ENCODE measurements around the gene GPBP1.

DNA sequence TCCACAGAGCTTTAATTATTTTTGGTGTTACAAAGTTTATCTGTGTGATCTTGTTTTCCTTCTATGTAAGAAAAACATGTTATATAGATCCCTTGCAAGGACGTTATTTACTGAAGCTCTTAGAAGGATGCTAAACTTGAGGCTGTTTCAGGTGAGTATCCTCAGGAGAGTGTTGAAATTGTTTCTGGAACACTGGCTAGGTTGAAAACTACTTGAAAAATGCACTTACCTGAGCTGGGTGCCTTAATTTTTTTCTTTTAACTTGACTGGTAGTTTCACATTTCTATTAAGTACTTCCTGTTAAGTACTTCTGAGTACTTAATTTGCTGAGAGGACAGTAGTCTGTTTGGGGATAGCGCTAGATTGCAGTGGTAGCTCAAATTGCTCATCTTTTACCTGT, 18.1 kb downstream of the GPBP1 start:
- no peak for TF ChIP-seq POLR2A (IDR thresholded peaks at IDR 0.05)
- TF ChIP-seq, protein P1, sequence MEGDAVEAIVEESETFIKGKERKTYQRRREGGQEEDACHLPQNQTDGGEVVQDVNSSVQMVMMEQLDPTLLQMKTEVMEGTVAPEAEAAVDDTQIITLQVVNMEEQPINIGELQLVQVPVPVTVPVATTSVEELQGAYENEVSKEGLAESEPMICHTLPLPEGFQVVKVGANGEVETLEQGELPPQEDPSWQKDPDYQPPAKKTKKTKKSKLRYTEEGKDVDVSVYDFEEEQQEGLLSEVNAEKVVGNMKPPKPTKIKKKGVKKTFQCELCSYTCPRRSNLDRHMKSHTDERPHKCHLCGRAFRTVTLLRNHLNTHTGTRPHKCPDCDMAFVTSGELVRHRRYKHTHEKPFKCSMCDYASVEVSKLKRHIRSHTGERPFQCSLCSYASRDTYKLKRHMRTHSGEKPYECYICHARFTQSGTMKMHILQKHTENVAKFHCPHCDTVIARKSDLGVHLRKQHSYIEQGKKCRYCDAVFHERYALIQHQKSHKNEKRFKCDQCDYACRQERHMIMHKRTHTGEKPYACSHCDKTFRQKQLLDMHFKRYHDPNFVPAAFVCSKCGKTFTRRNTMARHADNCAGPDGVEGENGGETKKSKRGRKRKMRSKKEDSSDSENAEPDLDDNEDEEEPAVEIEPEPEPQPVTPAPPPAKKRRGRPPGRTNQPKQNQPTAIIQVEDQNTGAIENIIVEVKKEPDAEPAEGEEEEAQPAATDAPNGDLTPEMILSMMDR (IDR thresholded peaks at IDR 0.05) = no peak

Measured in adrenal gland (tissue), 5 donors.